Type B pancreatic cell (in vitro differentiated cells): ENCODE measurements around the gene TRPM3. TPM values are rescaled to one million over a fixed set of nuclear protein-coding genes. Genes with fewer than 3 reads are reported as not detected.
A peak's percentile ranks its signal among the peaks of the same experiment; 100 is the strongest.

Experiments used
- DNase-seq: peaks from one replicate; pipeline ENCODE4 v3.0.0; 2021; ENCODE audit warnings: mixed read lengths; ENCODE audit not compliant: unreplicated experiment; ENCODE audit errors: extremely low spot score
- H3K27ac Mint-ChIP-seq: 2 replicates; pipeline ENCODE4 v1.8.0; 2021; ENCODE audit warnings: mild to moderate bottlenecking, mixed read lengths
- H3K27me3 Mint-ChIP-seq: 2 replicates; pipeline ENCODE4 v1.8.0; 2021; ENCODE audit warnings: mixed read lengths
- H3K36me3 Mint-ChIP-seq: 2 replicates; pipeline ENCODE4 v1.8.0; 2021; ENCODE audit warnings: mixed read lengths
- H3K4me1 Mint-ChIP-seq: one replicate; pipeline ENCODE4 v1.8.0; 2021; ENCODE audit warnings: mixed read lengths; ENCODE audit not compliant: unreplicated experiment
- H3K4me3 Mint-ChIP-seq: 2 replicates; pipeline ENCODE4 v1.8.0; 2021; ENCODE audit warnings: mild to moderate bottlenecking, mixed read lengths
- H3K9me3 Mint-ChIP-seq: 2 replicates; pipeline ENCODE4 v1.8.0; 2021; ENCODE audit warnings: mixed read lengths
- CTCF ChIP-seq: fragments of 200-600 bp; sonication (generic); conservative IDR thresholded peaks from 2 replicates; pipeline ENCODE4 v1.5.0; 2021; ENCODE audit warnings: antibody characterized with exemption, mild to moderate bottlenecking
- total RNA-seq: library from RNA; stranded (reverse); gene quantifications from 2 replicates; pipeline ENCODE4 v1.2.1, GENCODE V29; 2021; ENCODE audit warnings: low replicate concordance

TRPM3 gene
- total RNA-seq, 1 donor from 2014 or later = 17.0 TPM

GRCh38 chr9:70934642-70935041 is 186.8 kb downstream of the TRPM3 start:
- Mint-ChIP-seq H3K4me1 (no peaks in the 10 kb centered on the region), H3K9me3 (no peaks in the 10 kb centered on the region), H3K4me3 (no peak overlapping the region), H3K36me3 (no peaks in the 10 kb centered on the region), H3K27me3 (no peaks in the 10 kb centered on the region), H3K27ac (no peak overlapping the region)
- DNase-seq = no peak
- no peak for TF ChIP-seq CTCF

GRCh38 chr9:70933321-70933720 is 188.1 kb downstream of the TRPM3 start:
- H3K36me3 Mint-ChIP-seq = no peaks in the 10 kb centered on the region
- no peaks in the 10 kb centered on the region for H3K27me3 Mint-ChIP-seq
- no peak for DNase-seq

GRCh38 chr9:70932097-70932496 is 189.3 kb downstream of the TRPM3 start:
- Mint-ChIP-seq H3K9me3 (peaks cover 3% of the 10 kb centered on the region), H3K27ac (no peak overlapping the region), H3K36me3 (no peaks in the 10 kb centered on the region), H3K4me3 (no peak overlapping the region), H3K27me3 (no peaks in the 10 kb centered on the region), H3K4me1 (no peaks in the 10 kb centered on the region)
- no peak for DNase-seq
- no peak for TF ChIP-seq CTCF

More at GRCh38 chr9:70933321-70933720, 188.1 kb downstream of the TRPM3 start:
- no peaks in the 10 kb centered on the region for H3K4me1 Mint-ChIP-seq
- no peak for TF ChIP-seq CTCF
- H3K27ac Mint-ChIP-seq = no peak overlapping the region
- peaks cover 2% of the 10 kb centered on the region for H3K9me3 Mint-ChIP-seq
- no peak overlapping the region for H3K4me3 Mint-ChIP-seq

GRCh38 chr9:70927530-70927929 is 193.9 kb downstream of the TRPM3 start:
- Mint-ChIP-seq H3K36me3 (no peaks in the 10 kb centered on the region), H3K27me3 (no peaks in the 10 kb centered on the region), H3K9me3 (peaks cover 3% of the 10 kb centered on the region), H3K4me3 (no peak overlapping the region), H3K4me1 (no peaks in the 10 kb centered on the region), H3K27ac (no peak overlapping the region)
- no peak for TF ChIP-seq CTCF
- no peak for DNase-seq

- peaks cover 3% of the 10 kb centered on the region for H3K9me3 Mint-ChIP-seq
- no peak overlapping the region for H3K4me3 Mint-ChIP-seq
- H3K27ac Mint-ChIP-seq = no peak overlapping the region
- H3K4me1 Mint-ChIP-seq = no peaks in the 10 kb centered on the region
- no peaks in the 10 kb centered on the region for H3K27me3 Mint-ChIP-seq
- H3K36me3 Mint-ChIP-seq = no peaks in the 10 kb centered on the region
- peak; percentile 88 for TF ChIP-seq CTCF
- DNase-seq = no peak
These were observed 196.4 kb downstream of the TRPM3 start for GRCh38 chr9:70924895-70925547.
